Thymus (tissue), 11 donors: Measurements from ENCODE around the gene ATL2. TPM values are rescaled to one million over a fixed set of nuclear protein-coding genes. Genes with fewer than 3 reads are reported as not detected.
A peak's percentile ranks its signal among the peaks of the same experiment; 100 is the strongest.

ENCODE experiments used
- DNase-seq, 9 donors: peaks; one replicate each; pipeline ENCODE4 v3.0.0-alpha.2; 2013; ENCODE audit warnings: low spot score in 9 of 9, low read depth in 6 of 9, missing footprints in 1 of 9
- H3K27ac ChIP-seq, 2 donors: one replicate each; pipeline ENCODE4 v1.5.1; 2013; ENCODE audit warnings: control low read depth in 1 of 2, low read depth in 1 of 2, low read length in 1 of 2, mild to moderate bottlenecking in 1 of 2, moderate library complexity in 1 of 2
- H3K27me3 ChIP-seq, 2 donors: one replicate each; pipeline ENCODE4 v1.5.1; 2013; ENCODE audit warnings: low read length in 1 of 2; ENCODE audit not compliant: control insufficient read depth in 2 of 2, insufficient read depth in 1 of 2
- H3K36me3 ChIP-seq, 2 donors: one replicate each; pipeline ENCODE4 v1.5.1; 2013; ENCODE audit warnings: low read length in 1 of 2, mild to moderate bottlenecking in 1 of 2, moderate library complexity in 1 of 2; ENCODE audit not compliant: control insufficient read depth in 2 of 2, insufficient read depth in 2 of 2
- H3K4me1 ChIP-seq, 2 donors: one replicate each; pipeline ENCODE4 v1.5.1; 2013; ENCODE audit warnings: low read length in 2 of 2; ENCODE audit not compliant: control insufficient read depth in 2 of 2, insufficient read depth in 2 of 2
- H3K4me3 ChIP-seq, 2 donors: one replicate each; pipeline ENCODE4 v1.5.1; 2013; ENCODE audit warnings: low read length in 2 of 2, control low read depth in 1 of 2, mild to moderate bottlenecking in 1 of 2
- H3K9me3 ChIP-seq, 2 donors: one replicate each; pipeline ENCODE4 v1.5.1; 2013; ENCODE audit warnings: low read length in 1 of 2, mild to moderate bottlenecking in 1 of 2; ENCODE audit not compliant: control insufficient read depth in 2 of 2, insufficient read depth in 1 of 2
- WGBS: extraction: QIAGEN DNeasy Blood & Tissue Kit; methylation state at CpG from one replicate; pipeline ENCODE4 v1.1.7; 2013; 5-methylcytosine and 5-hydroxymethylcytosine counted together
- polyA plus RNA-seq: library from polyadenylated mRNA; stranded (reverse); fragments of 200-250 nt; gene quantifications from one replicate; pipeline ENCODE4 v1.2.3, GENCODE V29; 2013
- total RNA-seq: library from RNA; stranded (reverse); fragments of 120-200 nt; gene quantifications from one replicate; pipeline ENCODE4 v1.2.4, GENCODE V29; 2013
- donor health status: healthy.

Gene ATL2
- total and polyA plus RNA-seq, 2 donors: 59.4 to 69.1 TPM

DNA sequence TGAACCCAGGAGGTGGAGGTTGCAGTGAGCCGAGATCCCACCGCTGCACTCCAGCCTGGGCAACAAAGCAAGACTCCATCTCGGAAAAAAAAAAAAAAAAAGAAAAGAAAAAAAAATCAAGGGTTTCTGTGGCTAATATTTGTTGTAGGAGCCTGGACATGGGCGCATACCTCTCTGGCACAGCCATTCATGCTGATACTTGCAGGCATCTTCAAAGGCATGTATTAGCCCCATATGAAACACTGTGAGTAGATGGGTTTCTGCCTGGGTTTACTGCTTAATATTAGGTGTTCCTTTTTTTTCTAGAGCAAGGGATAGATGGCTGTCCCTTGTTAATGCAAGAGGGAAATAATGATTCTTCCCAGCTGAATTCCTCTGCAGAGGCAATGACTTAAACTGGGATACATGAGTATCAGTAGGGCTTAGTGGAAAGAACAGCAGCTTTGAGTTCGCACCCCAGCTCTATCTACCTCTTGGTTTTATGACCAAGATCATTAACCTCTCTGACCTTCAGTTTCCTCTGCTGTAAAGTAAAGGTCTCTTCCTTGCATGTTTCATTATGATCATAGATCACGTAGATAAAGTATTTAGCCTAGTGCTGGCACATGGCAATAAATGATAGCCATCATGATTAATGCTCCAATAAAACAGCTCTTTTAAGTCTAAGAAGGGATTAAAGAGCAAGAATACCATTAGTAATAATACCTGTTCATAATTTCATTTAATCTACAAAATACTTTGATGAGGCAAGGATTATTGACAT, 4.5 kb upstream of the ATL2 start:
- H3K4me1 ChIP-seq: peaks cover 33 to 42% of the 10 kb centered on the region in 2 donors
- 96% methylated on average over 6 of the region's 6 CpGs for WGBS

GRCh38 chr2:38380397-38381130, 3.5 kb upstream of the ATL2 start:
- Histone ChIP-seq H3K27me3 (no peaks in the 10 kb centered on the region), H3K9me3 (peaks cover 0 to 1% of the 10 kb centered on the region in 2 donors), H3K4me3 (peak overlapping the region; percentile 8 to 40), H3K27ac (peak overlapping the region; percentile 92 to 98), H3K36me3 (no peaks in the 10 kb centered on the region), H3K4me1 (peaks cover 33 to 40% of the 10 kb centered on the region in 2 donors)
- DNase-seq: peak in 8 of 9 donors; percentile 61 to 95 (median 82)
- WGBS: 27% methylated on average over 10 of the region's 10 CpGs

More for the DNA sequence above, 4.5 kb upstream of the ATL2 start:
- no peaks in the 10 kb centered on the region for H3K27me3 ChIP-seq
- peak overlapping the region; percentile 31 to 92 for H3K27ac ChIP-seq
- DNase-seq: no peak
- peaks cover 0 to 1% of the 10 kb centered on the region in 2 donors for H3K9me3 ChIP-seq
- H3K4me3 ChIP-seq: no peak overlapping the region
- H3K36me3 ChIP-seq: no peaks in the 10 kb centered on the region

DNA sequence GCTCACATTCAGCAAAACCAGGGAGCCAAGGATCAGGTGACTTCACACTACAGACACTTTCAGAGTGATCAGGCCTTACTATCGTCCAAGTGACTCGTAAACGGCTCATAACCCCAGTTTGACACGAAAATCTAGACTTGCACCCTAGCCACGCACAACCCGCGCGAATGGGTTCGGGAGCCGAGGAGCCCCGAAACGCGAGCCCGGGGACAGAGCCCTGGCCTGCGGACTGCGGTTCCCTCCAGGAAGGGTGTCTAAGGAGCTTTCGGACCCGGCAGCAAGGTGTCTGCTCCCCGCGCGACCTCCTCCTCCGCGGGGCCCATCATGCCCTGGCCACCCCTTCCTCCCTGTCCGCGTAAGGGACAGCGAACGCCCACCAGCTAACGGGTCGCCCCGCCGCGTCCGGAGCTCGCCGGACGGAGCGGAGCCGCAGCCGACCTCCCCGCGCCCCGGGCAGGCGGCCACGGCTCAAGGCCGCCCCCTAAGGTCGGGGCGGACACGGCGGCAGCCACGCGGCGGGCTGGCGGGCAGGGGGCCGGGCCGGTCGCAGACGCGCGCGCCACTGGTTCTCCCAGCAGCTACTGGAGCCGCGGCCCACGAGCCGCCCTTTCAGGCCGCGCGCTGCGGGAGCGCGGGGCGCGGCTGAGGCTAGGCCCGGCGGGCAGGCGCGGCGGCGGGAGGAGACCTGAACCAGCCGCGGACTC, 575 bp downstream of the ATL2 start:
- peak in 6 of 9 donors; percentile 52 to 84 (median 74) for DNase-seq
- H3K36me3 ChIP-seq: no peaks in the 10 kb centered on the region

DNA sequence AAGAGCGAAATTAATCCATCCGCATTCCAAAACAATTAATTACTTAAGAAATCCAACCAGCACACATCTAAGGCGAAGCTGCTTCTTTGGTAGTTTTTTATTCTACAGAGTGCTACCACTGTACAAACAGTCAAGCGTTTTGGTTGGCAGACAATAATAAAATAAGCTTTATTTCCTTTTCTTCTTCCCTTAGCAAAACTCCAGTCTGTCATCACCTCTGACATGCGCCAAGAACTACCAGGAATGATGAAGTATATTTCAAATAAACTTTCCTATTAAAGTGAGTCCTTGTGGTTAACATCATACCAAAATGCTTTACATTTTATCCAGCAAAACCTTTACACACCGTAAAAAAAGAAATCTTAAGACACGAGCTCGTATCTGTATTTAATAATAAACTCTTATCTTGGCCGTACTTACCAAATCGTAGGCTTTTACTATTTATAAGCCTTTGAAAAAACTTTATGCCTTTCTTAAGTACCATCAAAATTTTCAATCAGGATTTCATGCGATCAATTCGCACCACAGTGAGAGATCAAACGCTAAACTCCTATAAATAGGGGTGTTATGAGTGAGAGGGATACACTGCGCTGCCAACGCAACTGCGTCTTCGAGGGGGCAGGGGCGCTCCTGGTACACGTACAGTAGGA, 1.3 kb downstream of the ATL2 start:
- Histone ChIP-seq H3K4me1 (peaks cover 34% of the 10 kb centered on the region in 2 donors), H3K4me3 (peak overlapping the region; percentile 94 to 97), H3K9me3 (peaks cover 0 to 1% of the 10 kb centered on the region in 2 donors), H3K27ac (peak overlapping the region; percentile 95 to 98), H3K36me3 (no peaks in the 10 kb centered on the region), H3K27me3 (no peaks in the 10 kb centered on the region)
- DNase-seq: peak in 2 of 9 donors; percentile 55 to 66
- 26% methylated on average over 19 of the region's 19 CpGs for WGBS

More for the DNA sequence above, 575 bp downstream of the ATL2 start:
- Histone ChIP-seq H3K9me3 (peaks cover 0 to 1% of the 10 kb centered on the region in 2 donors), H3K4me3 (peak overlapping the region; percentile 94 to 97), H3K27ac (peak overlapping the region; percentile 95 to 98), H3K4me1 (peaks cover 39 to 40% of the 10 kb centered on the region in 2 donors), H3K27me3 (no peaks in the 10 kb centered on the region)
- WGBS: under 1% methylated on average over 80 of the region's 80 CpGs

DNA sequence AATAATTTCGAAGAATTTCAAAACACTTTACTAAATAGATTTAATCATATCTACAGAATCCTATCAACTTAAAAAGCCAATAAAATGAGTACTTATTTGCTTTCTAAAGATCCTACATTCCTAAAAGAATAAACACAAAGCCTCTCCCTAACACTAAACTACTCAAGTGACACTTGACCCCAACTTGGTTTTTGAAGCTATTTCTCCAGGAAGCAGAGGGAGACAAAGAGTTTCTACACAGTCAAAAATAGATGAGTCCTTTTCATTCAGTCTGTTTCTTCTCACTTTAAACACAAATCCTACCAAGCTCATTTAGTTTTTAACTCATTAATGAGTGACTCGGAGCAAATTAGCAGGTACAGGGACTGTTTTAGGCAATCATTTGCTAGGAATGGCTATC, 2.1 kb downstream of the ATL2 start:
- 94% methylated on average over 2 of the region's 2 CpGs for WGBS
- H3K4me3 ChIP-seq: peak overlapping the region; percentile 17 to 94

DNA sequence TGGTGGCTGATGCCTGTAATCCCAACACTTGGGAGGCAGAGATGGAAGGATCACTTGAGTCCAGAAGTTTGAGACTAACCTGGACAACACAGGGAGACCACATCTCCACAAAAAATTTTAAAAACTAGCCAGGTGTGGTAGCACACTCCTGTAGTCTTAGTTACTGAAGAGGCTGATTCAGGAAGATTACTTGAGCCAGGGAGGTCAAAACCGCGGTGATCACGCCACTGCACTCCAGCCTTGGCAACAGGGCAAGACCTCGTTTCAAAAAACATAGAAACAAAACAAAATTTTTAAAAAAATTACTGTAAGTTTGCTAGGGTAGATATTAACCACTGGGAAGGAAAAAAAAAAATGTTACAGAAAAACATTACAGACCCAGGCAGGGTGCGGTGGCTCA, 5.8 kb downstream of the ATL2 start:
- DNase-seq: no peak
- no peak overlapping the region for H3K4me3 ChIP-seq
- 95% methylated on average over 5 of the region's 5 CpGs for WGBS
- no peak overlapping the region for H3K27ac ChIP-seq
- H3K27me3 ChIP-seq: no peaks in the 10 kb centered on the region
- H3K36me3 ChIP-seq: no peaks in the 10 kb centered on the region
- peaks cover 7 to 9% of the 10 kb centered on the region in 2 donors for H3K4me1 ChIP-seq
- no peaks in the 10 kb centered on the region for H3K9me3 ChIP-seq

More for the DNA sequence above, 2.1 kb downstream of the ATL2 start:
- peak overlapping the region in 1 of 2 donors; percentile 95 for H3K27ac ChIP-seq
- H3K4me1 ChIP-seq: peaks cover 25 to 26% of the 10 kb centered on the region in 2 donors
- no peaks in the 10 kb centered on the region for H3K36me3 ChIP-seq
- DNase-seq: peak in 1 of 9 donors; percentile 39
- H3K9me3 ChIP-seq: peaks cover 0 to 1% of the 10 kb centered on the region in 2 donors
- no peaks in the 10 kb centered on the region for H3K27me3 ChIP-seq

- no peak for DNase-seq
- H3K9me3 ChIP-seq: no peaks in the 10 kb centered on the region
- no peaks in the 10 kb centered on the region for H3K36me3 ChIP-seq
- H3K27me3 ChIP-seq: no peaks in the 10 kb centered on the region
- 98% methylated on average over 5 of the region's 5 CpGs for WGBS
- no peak overlapping the region for H3K27ac ChIP-seq
- peaks cover 7 to 9% of the 10 kb centered on the region in 2 donors for H3K4me1 ChIP-seq
- no peak overlapping the region for H3K4me3 ChIP-seq
Measured at GRCh38 chr2:38370664-38371063, 6.4 kb downstream of the ATL2 start.

DNA sequence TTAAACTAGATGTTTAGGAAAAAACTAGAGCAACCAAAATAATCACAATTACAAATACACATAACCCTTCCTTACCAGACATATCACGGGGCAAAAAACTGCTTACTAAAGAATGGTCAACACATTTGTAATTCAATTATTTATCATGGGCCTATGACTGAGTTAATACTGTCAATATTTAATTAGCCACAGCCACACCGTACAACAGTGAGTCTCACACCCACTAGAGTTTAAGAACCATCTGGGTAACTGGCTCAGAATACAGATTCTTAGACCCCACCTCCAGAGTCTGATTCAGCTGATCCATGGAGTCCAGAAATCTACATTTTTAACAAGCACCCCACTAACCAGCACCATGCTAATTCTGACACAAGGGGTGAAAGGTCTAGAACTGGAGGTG, 14.8 kb downstream of the ATL2 start:
- H3K4me1 ChIP-seq: peaks cover 3 to 4% of the 10 kb centered on the region in 2 donors
- H3K9me3 ChIP-seq: no peaks in the 10 kb centered on the region
- WGBS: 96% methylated on average over 2 of the region's 2 CpGs
- no peak overlapping the region for H3K27ac ChIP-seq
- no peak for DNase-seq
- no peaks in the 10 kb centered on the region for H3K27me3 ChIP-seq
- H3K4me3 ChIP-seq: no peak overlapping the region
- peaks cover 0 to 4% of the 10 kb centered on the region in 2 donors for H3K36me3 ChIP-seq
